Measurements from ENCODE around the gene GRM2. TPM values are rescaled to one million over a fixed set of nuclear protein-coding genes. Genes with fewer than 3 reads are reported as not detected.

GRM2 gene
- total RNA-seq, 1 donor from 2014 or later: 134 TPM

- peaks cover 18% of the 10 kb centered on the region for H3K27me3 Mint-ChIP-seq (ENCODE audit: unreplicated experiment)
- no peak for TF ChIP-seq CTCF (IDR thresholded peaks at IDR 0.05; ENCODE audit: partially characterized antibody, unreplicated experiment)
- H3K36me3 Mint-ChIP-seq (ENCODE audit: unreplicated experiment): peaks cover 28% of the 10 kb centered on the region
- H3K4me3 Mint-ChIP-seq (ENCODE audit: unreplicated experiment): peak overlapping the region; percentile 65
- H3K9me3 Mint-ChIP-seq (ENCODE audit: unreplicated experiment): peaks cover 16% of the 10 kb centered on the region
- H3K27ac Mint-ChIP-seq (ENCODE audit: unreplicated experiment): peak overlapping the region; percentile 99
- peaks cover 52% of the 10 kb centered on the region for H3K4me1 Mint-ChIP-seq (ENCODE audit: low read depth, unreplicated experiment)
- no peak for DNase-seq
Observed at GRCh38 chr3:51717947-51718346, 11.1 kb downstream of the GRM2 start.

- Mint-ChIP-seq H3K9me3 (ENCODE audit: unreplicated experiment) (peaks cover 18% of the 10 kb centered on the region), H3K36me3 (ENCODE audit: unreplicated experiment) (peaks cover 22% of the 10 kb centered on the region), H3K4me3 (ENCODE audit: unreplicated experiment) (peak overlapping the region; percentile 86), H3K27ac (ENCODE audit: unreplicated experiment) (peak overlapping the region; percentile 99), H3K4me1 (ENCODE audit: low read depth, unreplicated experiment) (peaks cover 48% of the 10 kb centered on the region), H3K27me3 (ENCODE audit: unreplicated experiment) (peaks cover 18% of the 10 kb centered on the region)
- peak; percentile 94 for DNase-seq
- TF ChIP-seq CTCF (IDR thresholded peaks at IDR 0.05; ENCODE audit: partially characterized antibody, unreplicated experiment): peak; percentile 78
Observed at GRCh38 chr3:51718547-51719409, 11.9 kb downstream of the GRM2 start.

- Mint-ChIP-seq H3K27me3 (ENCODE audit: unreplicated experiment) (peaks cover 15% of the 10 kb centered on the region), H3K4me1 (ENCODE audit: low read depth, unreplicated experiment) (peaks cover 41% of the 10 kb centered on the region), H3K9me3 (ENCODE audit: unreplicated experiment) (peaks cover 12% of the 10 kb centered on the region), H3K27ac (ENCODE audit: unreplicated experiment) (peak overlapping the region; percentile 99), H3K4me3 (ENCODE audit: unreplicated experiment) (no peak overlapping the region), H3K36me3 (ENCODE audit: unreplicated experiment) (peaks cover 15% of the 10 kb centered on the region)
- TF ChIP-seq CTCF (IDR thresholded peaks at IDR 0.05; ENCODE audit: partially characterized antibody, unreplicated experiment): no peak
- DNase-seq: no peak
Observed at GRCh38 chr3:51719410-51720025, 12.7 kb downstream of the GRM2 start.

- Mint-ChIP-seq H3K9me3 (ENCODE audit: unreplicated experiment) (peaks cover 10% of the 10 kb centered on the region), H3K27me3 (ENCODE audit: unreplicated experiment) (peaks cover 13% of the 10 kb centered on the region), H3K4me3 (ENCODE audit: unreplicated experiment) (peak overlapping the region; percentile 28), H3K4me1 (ENCODE audit: low read depth, unreplicated experiment) (peaks cover 38% of the 10 kb centered on the region), H3K36me3 (ENCODE audit: unreplicated experiment) (peaks cover 11% of the 10 kb centered on the region), H3K27ac (ENCODE audit: unreplicated experiment) (peak overlapping the region; percentile 81)
- DNase-seq: no peak
- TF ChIP-seq CTCF (IDR thresholded peaks at IDR 0.05; ENCODE audit: partially characterized antibody, unreplicated experiment): no peak
Observed at GRCh38 chr3:51720292-51721061, 13.6 kb downstream of the GRM2 start.
